C4-2B (cell line): Measurements from ENCODE around the gene GRIP2.

Experiments
- CTCF ChIP-seq: fragments of 450-650 bp; conservative IDR thresholded peaks from 2 replicates; pipeline ENCODE4 v1.5.1; 2017; ENCODE audit warnings: mild to moderate bottlenecking
- ZFX ChIP-seq: fragments of 450-650 bp; IDR thresholded peaks from 2 replicates; pipeline ENCODE4 v1.6.1; 2017

- TF ChIP-seq CTCF (no peak), ZFX (no peak)
These were observed 29.1 kb downstream of the GRIP2 start for GRCh38 chr3:14510838-14511622.
